Epithelial cell of proximal tubule (primary cell): Measurements from ENCODE around the gene PSMB4. TPM values are rescaled to one million over a fixed set of nuclear protein-coding genes. Genes with fewer than 3 reads are reported as not detected.

ENCODE experiments used
- DNase-seq: peaks from one replicate; pipeline ENCODE4 v3.0.0-alpha.2; 2011; ENCODE audit warnings: low read depth
- H3K4me3 ChIP-seq: 2 replicates; pipeline ENCODE4 v1.5.1; 2011; ENCODE audit warnings: low read depth, mild to moderate bottlenecking, low read length
- CTCF ChIP-seq: conservative IDR thresholded peaks from 2 replicates; pipeline ENCODE4 v1.5.1; 2012; ENCODE audit warnings: low read depth, mild to moderate bottlenecking, low read length
- total RNA-seq: library from RNA; depleted of rRNA; stranded (reverse); fragments of >200 nt; gene quantifications from 2 replicates; pipeline ENCODE4 v1.2.3, GENCODE V29; 2015

PSMB4 gene
- total RNA-seq, 1 donor from 2014 or later, result 348 TPM

- no peak for DNase-seq
- no peak for TF ChIP-seq CTCF
- no peak overlapping the region for H3K4me3 ChIP-seq
Observed at GRCh38 chr1:151405187-151405951, 6.0 kb downstream of the PSMB4 start.

- no peak overlapping the region for H3K4me3 ChIP-seq
- DNase-seq, result no peak
- no peak for TF ChIP-seq CTCF
Observed at GRCh38 chr1:151406176-151406575, 6.8 kb downstream of the PSMB4 start.

GRCh38 chr1:151407304-151407703 lies 7.9 kb downstream of the PSMB4 start:
- no peak for TF ChIP-seq CTCF
- no peak overlapping the region for H3K4me3 ChIP-seq
- DNase-seq, result no peak

GRCh38 chr1:151408891-151409290 lies 9.5 kb downstream of the PSMB4 start:
- no peak for DNase-seq
- no peak overlapping the region for H3K4me3 ChIP-seq
- TF ChIP-seq CTCF, result no peak

- H3K4me3 ChIP-seq, result no peak overlapping the region
- no peak for TF ChIP-seq CTCF
- no peak for DNase-seq
Observed at GRCh38 chr1:151411884-151412283, 12.5 kb downstream of the PSMB4 start.

GRCh38 chr1:151416231-151416630 lies 16.9 kb downstream of the PSMB4 start:
- DNase-seq, result peak; percentile 16
- no peak overlapping the region for H3K4me3 ChIP-seq
- no peak for TF ChIP-seq CTCF

- TF ChIP-seq CTCF, result no peak
- no peak overlapping the region for H3K4me3 ChIP-seq
- no peak for DNase-seq
Observed at GRCh38 chr1:151418081-151418480, 18.7 kb downstream of the PSMB4 start.
